IMR-90 (cell line): Measurements from ENCODE around the gene LAMC3. TPM values are rescaled to one million over a fixed set of nuclear protein-coding genes. Genes with fewer than 3 reads are reported as not detected.

Experiments
- SMC3 ChIP-seq: fragments of 150-350 bp; IDR thresholded peaks from 2 replicates; pipeline ENCODE4 v1.6.1; 2016; ENCODE audit warnings: low read depth, mild to moderate bottlenecking, antibody characterized with exemption, low read length, moderate library complexity
- polyA plus RNA-seq, 3 experiments: library from polyadenylated mRNA; depleted of rRNA; stranded (reverse); fragments of >200 nt; gene quantifications; 2 replicates each; pipeline ENCODE4 v1.2.3, GENCODE V29; 2012; ENCODE audit warnings: low replicate concordance in 1 of 3
- total RNA-seq: library from RNA; depleted of rRNA; stranded (reverse); fragments of >200 nt; gene quantifications from 2 replicates; pipeline ENCODE4 v1.2.3, GENCODE V29; 2012
- TF ChIP-seq, protein P1 (sequence below): conservative IDR thresholded peaks from 2 replicates; pipeline ENCODE4 v1.5.1; 2012; ENCODE audit warnings: mild to moderate bottlenecking, low read depth, low read length, improper control_type of control experiment

The LAMC3 gene
- total and polyA plus RNA-seq, 2 of the 4 experiments (the other 2 are of a cell fraction): not detected

DNA sequence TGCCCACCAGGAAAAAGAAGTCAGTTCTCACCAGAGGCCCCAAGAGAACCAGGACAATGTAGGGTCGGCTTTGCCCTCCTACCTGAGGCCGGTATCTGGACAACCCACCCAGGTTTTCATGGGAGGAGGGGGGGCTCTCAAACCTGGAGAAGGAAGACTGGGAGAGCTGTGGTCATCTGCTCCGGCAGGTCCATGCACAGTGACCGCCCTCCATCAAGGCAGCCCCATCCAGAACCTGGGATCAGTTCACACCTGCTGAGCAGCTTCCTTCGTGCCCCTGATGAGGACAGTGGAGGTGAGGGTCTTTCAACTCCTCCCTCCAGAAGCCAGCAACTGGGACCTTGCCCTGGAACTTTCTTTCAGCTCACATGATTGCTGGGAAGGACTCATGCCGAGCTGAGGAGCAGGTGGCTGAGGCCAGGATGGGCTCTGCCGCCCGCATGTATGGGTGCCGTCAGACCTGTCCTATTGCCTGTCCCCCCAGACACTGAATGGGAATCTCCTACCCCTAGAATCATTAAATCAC lies 49.1 kb upstream of the LAMC3 start (continued):
- TF ChIP-seq, protein P1, sequence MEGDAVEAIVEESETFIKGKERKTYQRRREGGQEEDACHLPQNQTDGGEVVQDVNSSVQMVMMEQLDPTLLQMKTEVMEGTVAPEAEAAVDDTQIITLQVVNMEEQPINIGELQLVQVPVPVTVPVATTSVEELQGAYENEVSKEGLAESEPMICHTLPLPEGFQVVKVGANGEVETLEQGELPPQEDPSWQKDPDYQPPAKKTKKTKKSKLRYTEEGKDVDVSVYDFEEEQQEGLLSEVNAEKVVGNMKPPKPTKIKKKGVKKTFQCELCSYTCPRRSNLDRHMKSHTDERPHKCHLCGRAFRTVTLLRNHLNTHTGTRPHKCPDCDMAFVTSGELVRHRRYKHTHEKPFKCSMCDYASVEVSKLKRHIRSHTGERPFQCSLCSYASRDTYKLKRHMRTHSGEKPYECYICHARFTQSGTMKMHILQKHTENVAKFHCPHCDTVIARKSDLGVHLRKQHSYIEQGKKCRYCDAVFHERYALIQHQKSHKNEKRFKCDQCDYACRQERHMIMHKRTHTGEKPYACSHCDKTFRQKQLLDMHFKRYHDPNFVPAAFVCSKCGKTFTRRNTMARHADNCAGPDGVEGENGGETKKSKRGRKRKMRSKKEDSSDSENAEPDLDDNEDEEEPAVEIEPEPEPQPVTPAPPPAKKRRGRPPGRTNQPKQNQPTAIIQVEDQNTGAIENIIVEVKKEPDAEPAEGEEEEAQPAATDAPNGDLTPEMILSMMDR: no peak
- TF ChIP-seq SMC3: no peak
